Lower lobe of right lung (tissue), 2 donors: ENCODE results near the gene LAMA3. TPM values are rescaled to one million over a fixed set of nuclear protein-coding genes. Genes with fewer than 3 reads are reported as not detected.

ENCODE experiments used
- ATAC-seq, 2 donors: fragments of 200-7000 bp; cut with Tn5 transposase; one replicate each; pipeline ENCODE4 v1.9.1; 2020 to 2022; ENCODE audit warnings: mild to moderate bottlenecking in 2 of 2, moderate library complexity in 2 of 2
- DNase-seq: peaks from one replicate; pipeline ENCODE4 v3.0.0-alpha.2; 2020
- H3K27ac ChIP-seq: fragments of 200-600 bp; one replicate; pipeline ENCODE4 v1.8.0; 2022
- H3K27me3 ChIP-seq: fragments of 200-600 bp; one replicate; pipeline ENCODE4 v1.8.0; 2022; ENCODE audit warnings: low read depth
- H3K36me3 ChIP-seq: fragments of 200-600 bp; one replicate; pipeline ENCODE4 v1.8.0; 2022; ENCODE audit warnings: mild to moderate bottlenecking
- H3K4me1 ChIP-seq: fragments of 200-600 bp; one replicate; pipeline ENCODE4 v1.8.0; 2022
- H3K4me3 ChIP-seq: fragments of 200-600 bp; one replicate; pipeline ENCODE4 v1.8.0; 2022; ENCODE audit warnings: mild to moderate bottlenecking
- H3K9me3 ChIP-seq: fragments of 200-600 bp; one replicate; pipeline ENCODE4 v1.8.0; 2022
- intact Hi-C: fragments of 100-400 bp; cut with DNase I; formaldehyde crosslinking; loops from one replicate; pipeline ENCODE4 v1.11.0; 2022
- total RNA-seq: library from RNA; stranded (reverse); fragmentation: NEBNext Ultra II Directional; extraction: Animal tissue kit (Norgen Biotek cat#: 25700); gene quantifications from one replicate; pipeline ENCODE4 v1.2.1, GENCODE V29; 2021
- TF ChIP-seq, protein P1 (sequence below): fragments of 200-600 bp; IDR thresholded peaks from one replicate; pipeline ENCODE4 v1.8.0; 2022; ENCODE audit warnings: antibody characterized with exemption, mild to moderate bottlenecking
- donor health status: DM: no; HTN: yes; CAD: no; lungs with severe emphysema.

The LAMA3 gene
- total RNA-seq, 1 donor from 2014 or later: 89.1 TPM

DNA sequence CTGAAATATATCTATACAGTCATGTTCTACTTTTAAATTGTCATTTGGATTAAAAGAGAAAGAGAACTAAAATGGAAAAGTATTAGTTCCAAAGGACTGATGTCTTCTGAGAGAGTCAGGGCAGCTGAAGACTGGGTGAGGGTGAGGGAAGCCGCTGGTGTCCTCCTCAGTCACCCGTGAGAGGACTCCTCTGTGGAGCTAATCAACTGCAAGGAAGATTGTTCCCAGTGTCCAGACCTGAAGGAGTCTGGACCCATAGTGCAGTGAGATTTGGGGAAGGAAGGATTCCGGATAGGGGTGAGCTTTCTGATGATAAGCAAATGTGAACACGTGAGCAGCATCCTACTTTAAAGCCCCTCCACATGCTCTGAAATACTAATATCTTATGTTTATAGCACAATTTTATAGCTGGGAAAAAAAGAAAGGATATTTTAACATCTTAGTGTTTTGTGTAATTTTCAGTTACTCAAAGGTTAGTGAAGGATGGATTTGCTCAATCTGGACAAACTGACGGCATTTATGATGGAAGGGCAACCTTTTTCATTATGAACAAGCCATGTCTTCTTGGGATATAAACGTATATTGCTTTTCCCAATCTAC is 190.8 kb downstream of the LAMA3 start:
- intact Hi-C loops: no loop called here
- TF ChIP-seq, protein P1, sequence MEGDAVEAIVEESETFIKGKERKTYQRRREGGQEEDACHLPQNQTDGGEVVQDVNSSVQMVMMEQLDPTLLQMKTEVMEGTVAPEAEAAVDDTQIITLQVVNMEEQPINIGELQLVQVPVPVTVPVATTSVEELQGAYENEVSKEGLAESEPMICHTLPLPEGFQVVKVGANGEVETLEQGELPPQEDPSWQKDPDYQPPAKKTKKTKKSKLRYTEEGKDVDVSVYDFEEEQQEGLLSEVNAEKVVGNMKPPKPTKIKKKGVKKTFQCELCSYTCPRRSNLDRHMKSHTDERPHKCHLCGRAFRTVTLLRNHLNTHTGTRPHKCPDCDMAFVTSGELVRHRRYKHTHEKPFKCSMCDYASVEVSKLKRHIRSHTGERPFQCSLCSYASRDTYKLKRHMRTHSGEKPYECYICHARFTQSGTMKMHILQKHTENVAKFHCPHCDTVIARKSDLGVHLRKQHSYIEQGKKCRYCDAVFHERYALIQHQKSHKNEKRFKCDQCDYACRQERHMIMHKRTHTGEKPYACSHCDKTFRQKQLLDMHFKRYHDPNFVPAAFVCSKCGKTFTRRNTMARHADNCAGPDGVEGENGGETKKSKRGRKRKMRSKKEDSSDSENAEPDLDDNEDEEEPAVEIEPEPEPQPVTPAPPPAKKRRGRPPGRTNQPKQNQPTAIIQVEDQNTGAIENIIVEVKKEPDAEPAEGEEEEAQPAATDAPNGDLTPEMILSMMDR: no peak
- Histone ChIP-seq H3K36me3 (peaks cover 3% of the 10 kb centered on the region), H3K4me3 (no peak overlapping the region), H3K27ac (no peak overlapping the region), H3K9me3 (no peaks in the 10 kb centered on the region), H3K27me3 (no peaks in the 10 kb centered on the region), H3K4me1 (peaks cover 6% of the 10 kb centered on the region)
- DNase-seq (no peak), ATAC-seq (no peak)

DNA sequence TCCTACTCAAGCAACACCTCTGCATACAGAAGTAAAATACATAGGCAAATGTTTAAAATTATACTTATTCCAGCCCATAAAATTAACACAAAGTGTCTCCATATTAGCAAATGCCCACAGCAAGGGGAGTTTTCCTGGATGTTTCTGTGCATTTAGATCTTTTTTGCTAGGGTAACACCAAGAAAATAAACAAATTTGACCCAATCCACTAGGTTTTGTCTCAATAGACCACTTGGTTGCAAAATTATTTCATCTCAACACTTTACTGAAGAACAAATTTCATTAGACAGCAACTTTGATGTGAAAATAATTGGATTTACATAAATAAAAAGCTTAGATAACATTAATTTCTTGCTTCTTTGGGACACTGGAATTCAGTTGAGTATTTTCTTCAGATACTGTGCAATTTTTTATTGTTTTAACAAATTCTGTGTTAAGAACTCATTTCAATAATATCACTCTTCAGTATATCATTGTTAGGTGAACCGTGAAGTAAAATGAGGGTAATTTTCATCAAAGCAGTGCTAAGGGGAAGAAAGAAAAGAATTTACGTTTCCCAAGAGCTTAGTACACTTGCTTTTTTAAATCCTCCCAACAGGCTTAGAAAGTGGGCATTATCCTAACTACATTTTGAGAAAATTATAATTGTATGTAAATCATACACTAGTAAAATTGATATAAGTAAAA is 191.8 kb downstream of the LAMA3 start:
- Histone ChIP-seq H3K9me3 (no peaks in the 10 kb centered on the region), H3K27me3 (no peaks in the 10 kb centered on the region), H3K27ac (no peak overlapping the region), H3K4me1 (peaks cover 14% of the 10 kb centered on the region), H3K4me3 (no peak overlapping the region), H3K36me3 (peaks cover 3% of the 10 kb centered on the region)
- intact Hi-C loops: no loop called here
- DNase-seq: no peak
- TF ChIP-seq, protein P1: no peak
- no peak for ATAC-seq

DNA sequence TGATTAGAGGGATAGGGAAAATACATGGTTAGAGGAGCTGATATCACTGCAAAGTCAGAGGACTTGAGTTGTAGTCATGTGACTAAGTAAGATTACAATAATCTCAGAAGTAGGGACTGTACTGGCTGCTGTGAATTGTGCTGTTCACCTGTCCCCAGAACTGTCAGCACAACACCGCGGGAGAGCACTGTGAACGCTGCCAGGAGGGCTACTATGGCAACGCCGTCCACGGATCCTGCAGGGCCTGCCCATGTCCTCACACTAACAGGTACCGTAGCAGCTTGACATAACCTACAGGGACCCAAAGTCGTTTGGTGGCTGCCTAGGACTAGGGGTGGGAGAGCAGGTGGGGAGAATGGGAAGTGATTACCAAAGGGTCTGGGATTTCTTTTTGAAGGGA is 192.5 kb downstream of the LAMA3 start:
- DNase-seq (no peak), ATAC-seq (no peak)
- intact Hi-C loops: no loop called here
- Histone ChIP-seq H3K27ac (no peak overlapping the region), H3K4me3 (no peak overlapping the region), H3K36me3 (no peaks in the 10 kb centered on the region), H3K4me1 (peaks cover 17% of the 10 kb centered on the region), H3K27me3 (no peaks in the 10 kb centered on the region), H3K9me3 (no peaks in the 10 kb centered on the region)
- TF ChIP-seq, protein P1: no peak

DNA sequence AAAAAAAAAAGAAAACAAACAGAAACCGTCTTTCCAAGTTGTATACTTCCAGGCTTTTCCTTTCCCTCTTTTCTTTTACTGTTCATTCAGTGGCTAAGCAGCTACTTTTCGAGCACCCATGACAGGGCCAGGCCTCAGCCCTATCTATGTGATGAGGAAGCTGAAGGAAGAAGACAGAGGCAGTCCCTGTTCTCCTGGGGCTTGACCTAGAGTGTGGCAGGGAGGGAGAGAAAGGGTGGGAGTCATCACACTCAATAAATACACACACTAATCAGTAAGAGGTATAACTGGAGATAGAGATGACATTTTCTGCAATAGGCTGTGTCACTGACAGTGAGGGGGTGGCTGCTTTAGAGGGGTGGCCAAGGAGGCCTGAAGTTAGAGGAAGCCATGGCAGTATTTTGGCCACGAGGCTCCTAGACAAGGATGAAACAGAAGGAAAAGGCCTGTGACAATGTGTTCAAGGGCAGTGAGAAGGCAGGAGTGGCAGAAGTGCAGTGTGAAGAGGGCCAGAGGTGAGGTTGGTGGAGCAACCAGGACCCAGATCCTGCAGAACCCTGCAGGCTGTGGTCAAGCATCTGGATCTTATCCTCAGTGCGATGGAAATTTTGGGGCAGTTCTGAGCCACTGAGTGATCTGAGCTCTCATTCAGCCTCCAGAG is 193.5 kb downstream of the LAMA3 start:
- TF ChIP-seq, protein P1: no peak
- DNase-seq: no peak
- H3K27me3 ChIP-seq: no peaks in the 10 kb centered on the region
- no peak for ATAC-seq
- no peak overlapping the region for H3K27ac ChIP-seq
- H3K36me3 ChIP-seq: no peaks in the 10 kb centered on the region
- H3K4me1 ChIP-seq: peaks cover 17% of the 10 kb centered on the region
- intact Hi-C loops: no loop called here
- H3K9me3 ChIP-seq: no peaks in the 10 kb centered on the region
- H3K4me3 ChIP-seq: no peak overlapping the region

DNA sequence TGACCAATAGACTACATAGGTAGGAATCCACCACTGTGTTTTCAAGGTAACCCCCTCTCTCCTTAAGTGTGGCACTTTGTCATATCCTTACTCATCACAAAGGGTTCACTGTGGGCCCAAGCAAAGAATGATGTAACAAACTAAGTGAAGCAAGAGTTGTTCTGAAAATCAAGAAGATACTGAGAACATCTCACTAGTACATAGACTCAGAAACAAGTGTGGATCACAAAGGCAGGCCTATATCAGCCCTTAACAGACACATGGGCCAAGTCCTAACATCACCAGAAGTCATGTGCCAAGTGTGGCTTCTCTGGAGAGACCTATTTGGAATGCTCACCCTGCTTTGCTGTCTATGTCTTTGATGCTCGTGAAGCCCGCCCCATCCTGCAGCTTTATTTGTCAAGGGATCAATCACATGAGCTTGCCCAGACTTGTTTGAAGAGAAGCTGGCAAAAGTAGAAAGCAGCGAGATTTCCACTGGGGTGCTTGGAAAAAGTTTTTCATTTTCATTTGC is 194.1 kb downstream of the LAMA3 start:
- Histone ChIP-seq H3K36me3 (no peaks in the 10 kb centered on the region), H3K4me3 (no peak overlapping the region), H3K27me3 (no peaks in the 10 kb centered on the region), H3K27ac (no peak overlapping the region), H3K9me3 (no peaks in the 10 kb centered on the region), H3K4me1 (peaks cover 17% of the 10 kb centered on the region)
- ATAC-seq (peak; percentile 16 to 17), DNase-seq (no peak)
- intact Hi-C loops: no loop called here
- TF ChIP-seq, protein P1: no peak
